Effector CD4-positive, alpha-beta T cell (primary cell): ENCODE results near the gene NTNG1.

Experiments
- DNase-seq: peaks from one replicate; pipeline ENCODE4 v3.0.0-alpha.2; 2020

NTNG1 gene

GRCh38 chr1:107467811-107468210 is 327.0 kb downstream of the NTNG1 start:
- no peak for DNase-seq

GRCh38 chr1:107473065-107473464 is 332.2 kb downstream of the NTNG1 start:
- DNase-seq = no peak

GRCh38 chr1:107474877-107475612 is 334.2 kb downstream of the NTNG1 start:
- no peak for DNase-seq

- DNase-seq = no peak
Measured at GRCh38 chr1:107477233-107477632, 336.4 kb downstream of the NTNG1 start.

- no peak for DNase-seq
Measured at GRCh38 chr1:107479865-107480350, 339.1 kb downstream of the NTNG1 start.

GRCh38 chr1:107480548-107481415 is 339.9 kb downstream of the NTNG1 start:
- DNase-seq = no peak

- DNase-seq = no peak
Measured at GRCh38 chr1:107481756-107482384, 341.0 kb downstream of the NTNG1 start.

GRCh38 chr1:107483949-107484348 is 343.1 kb downstream of the NTNG1 start:
- DNase-seq = no peak

GRCh38 chr1:107486349-107486748 is 345.5 kb downstream of the NTNG1 start:
- no peak for DNase-seq

- no peak for DNase-seq
Measured at GRCh38 chr1:107487506-107487905, 346.7 kb downstream of the NTNG1 start.

GRCh38 chr1:107491582-107491981 is 350.7 kb downstream of the NTNG1 start:
- no peak for DNase-seq

GRCh38 chr1:107493111-107493716 is 352.4 kb downstream of the NTNG1 start:
- DNase-seq = no peak

GRCh38 chr1:107494061-107494460 is 353.2 kb downstream of the NTNG1 start:
- no peak for DNase-seq

GRCh38 chr1:107496002-107496401 is 355.2 kb downstream of the NTNG1 start:
- DNase-seq = no peak

GRCh38 chr1:107499139-107499744 is 358.4 kb downstream of the NTNG1 start:
- no peak for DNase-seq

- no peak for DNase-seq
Measured at GRCh38 chr1:107501081-107501605, 360.3 kb downstream of the NTNG1 start.

GRCh38 chr1:107510347-107510746 is 369.5 kb downstream of the NTNG1 start:
- DNase-seq = no peak

GRCh38 chr1:107512836-107513235 is 372.0 kb downstream of the NTNG1 start:
- no peak for DNase-seq

- no peak for DNase-seq
Measured at GRCh38 chr1:107514841-107515240, 374.0 kb downstream of the NTNG1 start.

GRCh38 chr1:107515702-107516101 is 374.9 kb downstream of the NTNG1 start:
- no peak for DNase-seq

- no peak for DNase-seq
Measured at GRCh38 chr1:107523061-107523460, 382.2 kb downstream of the NTNG1 start.

- no peak for DNase-seq
Measured at GRCh38 chr1:107523736-107524135, 382.9 kb downstream of the NTNG1 start.
